Left renal pelvis (tissue), 4 donors: Measurements from ENCODE around the gene GYS1. TPM values are rescaled to one million over a fixed set of nuclear protein-coding genes. Genes with fewer than 3 reads are reported as not detected.
A peak's percentile ranks its signal among the peaks of the same experiment; 100 is the strongest.
"Not testable (repeated sequence)": the region's sequence is repeated elsewhere in the genome, so short reads cannot be mapped to it uniquely, and the experiment has no call there.

Experiments used
- DNase-seq, 4 donors: peaks; one replicate each; pipeline ENCODE4 v3.0.0-alpha.2; 2013; ENCODE audit warnings: low read depth in 4 of 4, low spot score in 3 of 4
- polyA plus RNA-seq, 4 donors: library from polyadenylated mRNA; unstranded; fragments of 120-200 nt; gene quantifications; one replicate each; pipeline ENCODE4 v1.2.1, GENCODE V29; 2013; ENCODE audit not compliant: insufficient read length in 4 of 4

Gene GYS1
- polyA plus RNA-seq, 4 donors = 24.0 to 50.7 (median 39.6) TPM

- not testable (repeated sequence) for DNase-seq
Observed at GRCh38 chr19:49018388-49019241, 25.5 kb upstream of the GYS1 start.

GRCh38 chr19:49017666-49018351 is 24.7 kb upstream of the GYS1 start:
- DNase-seq = no peak

- DNase-seq = no peak
Observed at GRCh38 chr19:49017041-49017665, 24.0 kb upstream of the GYS1 start, which contains the start of gene LHB. Gene LHB (minus strand): TSS chr19:49017091. CDS start chr19:49017081, 10 bp downstream.

GRCh38 chr19:49016067-49016839 is 23.1 kb upstream of the GYS1 start:
- DNase-seq = no peak

- no peak for DNase-seq
Observed at GRCh38 chr19:49014870-49015255, 21.8 kb upstream of the GYS1 start.

- DNase-seq = no peak
Observed at GRCh38 chr19:49014123-49014869, 21.2 kb upstream of the GYS1 start.

GRCh38 chr19:49011194-49011593 is 18.1 kb upstream of the GYS1 start:
- DNase-seq = no peak

GRCh38 chr19:49010453-49010852 is 17.3 kb upstream of the GYS1 start:
- DNase-seq = no peak

- no peak for DNase-seq
Observed at GRCh38 chr19:49009828-49010227, 16.7 kb upstream of the GYS1 start.

- DNase-seq = no peak
Observed at GRCh38 chr19:49006905-49007304, 13.8 kb upstream of the GYS1 start.

- DNase-seq = no peak
Observed at GRCh38 chr19:49004964-49005614, 12.0 kb upstream of the GYS1 start.

GRCh38 chr19:49004133-49004532 is 11.0 kb upstream of the GYS1 start:
- no peak for DNase-seq

- DNase-seq = no peak
Observed at GRCh38 chr19:48999481-49000325, 6.6 kb upstream of the GYS1 start.

GRCh38 chr19:48997972-48998371 is 4.9 kb upstream of the GYS1 start:
- no peak for DNase-seq

GRCh38 chr19:48994035-48994386 is 902 bp upstream of the GYS1 start:
- no peak for DNase-seq

GRCh38 chr19:48992581-48993174 is 431 bp downstream of the GYS1 start:
- DNase-seq = no peak

- DNase-seq = peak in 2 of 4 donors; percentile 31 to 53
Observed at GRCh38 chr19:48991873-48992580, 1.1 kb downstream of the GYS1 start.
